Endothelial cell of umbilical vein (primary cell): ENCODE measurements around the gene CLK4. TPM values are rescaled to one million over a fixed set of nuclear protein-coding genes. Genes with fewer than 3 reads are reported as not detected.

Experiments
- BruUV-seq: library from RNA; stranded (reverse); fragments of 400-500 nt; replicated peaks from 2 replicates; lab custom pipeline; 2021; lab: Mats Ljungman, UMichigan
- CTCF ChIA-PET: fragments of 300-600, 350-600 bp; sonication (Branson Sonifier 250); formaldehyde crosslinking; loops from one replicate; lab custom pipeline; 2021; ENCODE audit warnings: antibody characterized with exemption, inconsistent platforms; lab: Charles Lee
- POLR2A ChIA-PET: fragments of 300-600, 350-600 bp; sonication (Branson Sonifier 250); formaldehyde crosslinking; loops from one replicate; lab custom pipeline; 2021; ENCODE audit warnings: antibody characterized with exemption, inconsistent platforms; lab: Charles Lee
- DNase-seq: peaks from one replicate; pipeline ENCODE4 v3.0.0-alpha.2; 2011; ENCODE audit warnings: low read depth, low spot score
- FAIRE-seq: peaks from 2 replicates; lab custom pipeline; 2011; peaks lifted over from hg19 to GRCh38; lab: Jason Lieb, UNC
- H2AFZ ChIP-seq: 2 replicates; pipeline ENCODE4 v1.6.0; 2012; ENCODE audit warnings: low read depth, low read length, control low read depth, inconsistent platforms
- H3K27ac ChIP-seq: 2 replicates; pipeline ENCODE4 v1.5.1; 2011; ENCODE audit warnings: low read depth, mild to moderate bottlenecking, control low read depth, low read length, moderate library complexity; ENCODE audit not compliant: insufficient read depth
- H3K27me3 ChIP-seq, 2 experiments: 2 replicates each; pipeline versions ENCODE4 v1.6.0 to v1.6.1; 2011; ENCODE audit warnings: low read length in 2 of 2, mixed read lengths in 1 of 2; ENCODE audit not compliant: control insufficient read depth in 2 of 2, insufficient read depth in 2 of 2
- H3K36me3 ChIP-seq, 2 experiments: 2 replicates in 1 of 2; 3 replicates in 1 of 2; pipeline ENCODE4 v1.5.1; 2011; ENCODE audit warnings: low read length in 2 of 2, mild to moderate bottlenecking in 1 of 2, moderate library complexity in 1 of 2; ENCODE audit not compliant: control insufficient read depth in 2 of 2, insufficient read depth in 2 of 2; ENCODE audit errors: extremely low read depth in 1 of 2
- H3K4me1 ChIP-seq: 3 replicates; pipeline ENCODE4 v1.5.1; 2011; ENCODE audit warnings: mild to moderate bottlenecking, low read length; ENCODE audit not compliant: control insufficient read depth, insufficient read depth; ENCODE audit errors: extremely low read depth
- H3K4me2 ChIP-seq: 2 replicates; pipeline ENCODE4 v1.6.1; 2011; ENCODE audit warnings: low read length, control low read depth, mixed read lengths; ENCODE audit not compliant: insufficient read depth
- H3K4me3 ChIP-seq, 3 experiments: fragments of 200-600 bp in 1 of 3; sonication (generic), shearing (Covaris generic) in 1 of 3; replicated peaks in 1 of 3; 2 replicates each; pipeline ENCODE4 v1.5.1; 2011 to 2016; ENCODE audit warnings: control low read depth in 3 of 3, low read length in 3 of 3, mild to moderate bottlenecking in 2 of 3, inconsistent platforms in 1 of 3, low read depth in 1 of 3, moderate library complexity in 1 of 3; ENCODE audit not compliant: insufficient read depth in 1 of 3
- H3K79me2 ChIP-seq: 2 replicates; pipeline ENCODE4 v1.6.0; 2012; ENCODE audit warnings: low read length, inconsistent platforms; ENCODE audit not compliant: control insufficient read depth, insufficient read depth
- H3K9ac ChIP-seq: replicated peaks from 2 replicates; pipeline ENCODE3; 2011; ENCODE audit warnings: low read length, control low read depth; ENCODE audit not compliant: insufficient read depth; ENCODE audit errors: extremely low read depth
- H3K9me1 ChIP-seq: replicated peaks from 3 replicates; pipeline ENCODE4 v1.6.0; 2011; ENCODE audit warnings: mild to moderate bottlenecking, low read length; ENCODE audit not compliant: control insufficient read depth, insufficient read depth; ENCODE audit errors: extremely low read depth
- H3K9me3 ChIP-seq: replicated peaks from 2 replicates; pipeline ENCODE4 v1.5.1; 2012; ENCODE audit warnings: low read length, inconsistent platforms; ENCODE audit not compliant: control insufficient read depth, insufficient read depth
- H4K20me1 ChIP-seq: replicated peaks from 2 replicates; pipeline ENCODE3; 2011; ENCODE audit warnings: mild to moderate bottlenecking, low read length; ENCODE audit not compliant: control insufficient read depth, insufficient read depth; ENCODE audit errors: extremely low read depth
- EZH2 ChIP-seq: IDR thresholded peaks from 2 replicates; pipeline ENCODE4 v1.6.1; 2012; ENCODE audit warnings: borderline replicate concordance, low read depth, mild to moderate bottlenecking, moderate library complexity, low read length, inconsistent platforms; ENCODE audit not compliant: severe bottlenecking
- FOS ChIP-seq: IDR thresholded peaks from 2 replicates; pipeline ENCODE4 v1.6.1; 2011; ENCODE audit warnings: mild to moderate bottlenecking, low read length, moderate library complexity, borderline replicate concordance; ENCODE audit not compliant: insufficient read depth
- GATA2 ChIP-seq: IDR thresholded peaks from 2 replicates; pipeline ENCODE4 v1.7.0; 2011; ENCODE audit warnings: low read depth, mild to moderate bottlenecking, moderate library complexity, mixed read lengths, low read length; ENCODE audit not compliant: insufficient read length, insufficient read depth
- JUN ChIP-seq: IDR thresholded peaks from 2 replicates; pipeline ENCODE4 v1.6.1; 2011; ENCODE audit warnings: borderline replicate concordance, low read depth; ENCODE audit not compliant: insufficient read length, insufficient read depth
- MYC ChIP-seq: IDR thresholded peaks from one replicate; pipeline ENCODE4 v1.6.1; 2011; ENCODE audit warnings: mild to moderate bottlenecking, low read depth, low read length
- POLR2A ChIP-seq: IDR thresholded peaks from 2 replicates; pipeline ENCODE4 v1.6.1; 2012; ENCODE audit warnings: low read depth, mild to moderate bottlenecking, control low read depth, low read length
- POLR2AphosphoS5 ChIP-seq: IDR thresholded peaks from 2 replicates; pipeline ENCODE4 v1.6.1; 2012; ENCODE audit warnings: low read depth, mild to moderate bottlenecking, control low read depth, low read length, moderate library complexity; ENCODE audit not compliant: insufficient read depth
- dilution Hi-C: fragments of 300-500 bp; cut with MboI; formaldehyde crosslinking; loops from one replicate; pipeline ENCODE4 v1.15.0; 2019; ENCODE audit warnings: low sequenced_read_pairs; ENCODE audit not compliant: extremely low pct_ligation_motif_present
- intact Hi-C: fragments of 100-400 bp; cut with micrococcal nuclease; formaldehyde crosslinking; loops from one replicate; pipeline ENCODE4 v1.10.0; 2022
- polyA plus RNA-seq, 4 experiments: library from polyadenylated mRNA; depleted of rRNA in 3 of 4; stranded (reverse) in 3 of 4; unstranded in 1 of 4; fragments of >200 nt; gene quantifications; 2 replicates each; pipeline versions ENCODE4 v1.2.1 to v1.2.3, GENCODE V29; 2011 to 2012; ENCODE audit warnings: missing spikeins in 1 of 4
- total RNA-seq: library from RNA; stranded (reverse); gene quantifications from 2 replicates; pipeline ENCODE4 v1.2.3, GENCODE V29; 2021
- TF ChIP-seq, protein P1 (sequence below), 2 donors: IDR thresholded peaks; 1 replicate in 1 of 2; 2 replicates in 1 of 2; pipeline ENCODE4 v1.5.1; 2011; ENCODE audit warnings: low read length in 2 of 2, mild to moderate bottlenecking in 2 of 2, moderate library complexity in 2 of 2, control low read depth in 1 of 2, inconsistent platforms in 1 of 2, low read depth in 1 of 2; ENCODE audit not compliant: insufficient read depth in 1 of 2; ENCODE audit errors: extremely low read depth in 1 of 2
- TF ChIP-seq, protein P2 (sequence below): IDR thresholded peaks from 2 replicates; pipeline ENCODE4 v1.6.1; 2011; ENCODE audit not compliant: insufficient read depth, insufficient read length

The CLK4 gene
- total and polyA plus RNA-seq, 2 donors (not counting 3 experiments of a cell fraction or from before 2014, with no cell fraction given): 7.0 to 19.2 TPM

DNA sequence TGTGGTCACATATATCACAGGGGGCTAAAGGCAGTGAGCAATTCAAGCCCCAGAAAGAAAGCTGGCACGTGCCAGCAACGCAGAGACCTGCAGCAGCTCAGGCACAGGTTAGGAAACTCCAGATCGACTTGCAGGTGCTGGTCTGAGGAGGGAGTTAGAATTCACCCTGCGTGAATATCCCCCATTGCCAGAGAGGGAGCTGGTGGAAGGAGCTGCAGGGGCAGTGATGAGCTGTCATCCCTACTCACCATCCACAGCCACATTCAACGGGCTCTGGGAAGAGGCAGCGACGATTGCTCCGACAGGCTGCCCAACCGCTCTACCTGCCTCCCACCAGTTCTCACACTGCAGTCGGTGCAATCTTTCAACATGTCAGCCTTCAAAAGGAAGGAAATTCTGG is 40.8 kb upstream of the CLK4 start:
- ChIA-PET CTCF (no interaction called here), POLR2A (no interaction called here)
- BruUV-seq: no TSS peak
- Histone ChIP-seq H2AFZ (no peak overlapping the region), H3K9me3 (no peaks in the 10 kb centered on the region), H3K27me3 (no peaks in the 10 kb centered on the region), H3K4me1 (no peaks in the 10 kb centered on the region), H4K20me1 (no peaks in the 10 kb centered on the region), H3K27ac (no peak overlapping the region), H3K36me3 (no peaks in the 10 kb centered on the region), H3K9ac (no peak overlapping the region), H3K9me1 (no peaks in the 10 kb centered on the region), H3K4me2 (no peak overlapping the region), H3K79me2 (no peaks in the 10 kb centered on the region), H3K4me3 (no peak overlapping the region)
- intact Hi-C loops: no loop called here
- DNase-seq (no peak), FAIRE-seq (no peak)
- TF ChIP-seq FOS: no peak
- TF ChIP-seq POLR2AphosphoS5: no peak
- no peak for TF ChIP-seq JUN
- no peak for TF ChIP-seq GATA2
- TF ChIP-seq EZH2: no peak
- TF ChIP-seq, protein P1, sequence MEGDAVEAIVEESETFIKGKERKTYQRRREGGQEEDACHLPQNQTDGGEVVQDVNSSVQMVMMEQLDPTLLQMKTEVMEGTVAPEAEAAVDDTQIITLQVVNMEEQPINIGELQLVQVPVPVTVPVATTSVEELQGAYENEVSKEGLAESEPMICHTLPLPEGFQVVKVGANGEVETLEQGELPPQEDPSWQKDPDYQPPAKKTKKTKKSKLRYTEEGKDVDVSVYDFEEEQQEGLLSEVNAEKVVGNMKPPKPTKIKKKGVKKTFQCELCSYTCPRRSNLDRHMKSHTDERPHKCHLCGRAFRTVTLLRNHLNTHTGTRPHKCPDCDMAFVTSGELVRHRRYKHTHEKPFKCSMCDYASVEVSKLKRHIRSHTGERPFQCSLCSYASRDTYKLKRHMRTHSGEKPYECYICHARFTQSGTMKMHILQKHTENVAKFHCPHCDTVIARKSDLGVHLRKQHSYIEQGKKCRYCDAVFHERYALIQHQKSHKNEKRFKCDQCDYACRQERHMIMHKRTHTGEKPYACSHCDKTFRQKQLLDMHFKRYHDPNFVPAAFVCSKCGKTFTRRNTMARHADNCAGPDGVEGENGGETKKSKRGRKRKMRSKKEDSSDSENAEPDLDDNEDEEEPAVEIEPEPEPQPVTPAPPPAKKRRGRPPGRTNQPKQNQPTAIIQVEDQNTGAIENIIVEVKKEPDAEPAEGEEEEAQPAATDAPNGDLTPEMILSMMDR (IDR thresholded peaks at IDR 0.05; ENCODE audit: extremely low read depth in 1 of 2, insufficient read depth in 1 of 2, low read depth in 1 of 2, low read length in 2 of 2): no peak
- TF ChIP-seq MYC: no peak
- TF ChIP-seq POLR2A: no peak
- TF ChIP-seq, protein P2, sequence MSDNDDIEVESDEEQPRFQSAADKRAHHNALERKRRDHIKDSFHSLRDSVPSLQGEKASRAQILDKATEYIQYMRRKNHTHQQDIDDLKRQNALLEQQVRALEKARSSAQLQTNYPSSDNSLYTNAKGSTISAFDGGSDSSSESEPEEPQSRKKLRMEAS: no peak
- dilution Hi-C loops: no loop called here
